Activated CD8-positive, alpha-beta memory T cell treated with anti-CD3 and anti-CD28 coated beads, Interleukin-2, amount 10 ng/mL, durations not matched to agents 7 days and 5 days (primary cell): ENCODE measurements around the gene MYO16. TPM values are rescaled to one million over a fixed set of nuclear protein-coding genes. Genes with fewer than 3 reads are reported as not detected.
"Not testable (repeated sequence)": the region's sequence is repeated elsewhere in the genome, so short reads cannot be mapped to it uniquely, and the experiment has no call there.

Experiments used
- ATAC-seq: fragments of 150-1000 bp; cut with Tn5 transposase; one replicate; pipeline ENCODE4 v1.10.0; 2021; ENCODE audit warnings: moderate library complexity
- CTCF ChIA-PET: fragments of 350-600 bp; sonication (Branson Sonifier 250); formaldehyde crosslinking; loops from one replicate; lab custom pipeline; 2021; ENCODE audit warnings: antibody characterized with exemption; lab: Charles Lee
- DNase-seq: peaks from one replicate; pipeline ENCODE4 v3.0.0-alpha.2; 2020
- H3K27ac Mint-ChIP-seq: one replicate; pipeline ENCODE4 v1.8.0; 2021; ENCODE audit warnings: mild to moderate bottlenecking, mixed read lengths
- H3K27me3 Mint-ChIP-seq: one replicate; pipeline ENCODE4 v1.8.0; 2021; ENCODE audit warnings: mixed read lengths
- H3K36me3 Mint-ChIP-seq: one replicate; pipeline ENCODE4 v1.8.0; 2021; ENCODE audit warnings: mild to moderate bottlenecking, mixed read lengths
- H3K4me1 Mint-ChIP-seq: one replicate; pipeline ENCODE4 v1.8.0; 2021; ENCODE audit warnings: mixed read lengths
- H3K4me3 Mint-ChIP-seq: one replicate; pipeline ENCODE4 v1.8.0; 2021; ENCODE audit warnings: mild to moderate bottlenecking, moderate library complexity, mixed read lengths
- H3K9me3 Mint-ChIP-seq: one replicate; pipeline ENCODE4 v1.8.0; 2022; ENCODE audit warnings: low read depth, mixed read lengths
- total RNA-seq, 2 experiments: library from RNA; stranded (reverse); gene quantifications; one replicate each; pipeline ENCODE4 v1.2.3, GENCODE V29; 2021

Gene MYO16
- total RNA-seq, 2 experiments from 2014 or later, result 0.05 TPM; not detected in 1

DNA sequence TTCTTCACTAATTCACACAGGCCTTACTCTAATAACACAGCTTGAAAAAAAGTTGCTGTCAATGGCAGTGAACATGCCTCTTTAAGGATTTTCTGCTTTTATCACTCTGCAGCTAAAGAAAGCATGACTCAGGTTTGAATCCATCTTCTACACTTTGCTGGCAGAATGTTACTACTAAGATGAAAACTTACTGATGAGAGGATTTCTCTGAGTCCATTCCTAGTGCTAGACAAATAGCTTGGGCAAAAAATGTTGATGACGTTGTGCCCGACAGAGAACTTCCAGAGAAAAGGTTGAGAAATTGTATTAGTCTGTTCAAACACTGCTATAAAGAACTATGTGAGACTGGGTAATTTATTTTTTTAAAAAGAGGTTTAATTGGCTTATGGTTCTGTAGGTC is 585.0 kb downstream of the MYO16 start:
- CTCF ChIA-PET, result no interaction called here
- ATAC-seq, result no peak

GRCh38 chr13:109215377-109215776 is 586.0 kb downstream of the MYO16 start:
- Mint-ChIP-seq H3K4me3 (no peak overlapping the region), H3K36me3 (no peaks in the 10 kb centered on the region), H3K4me1 (no peaks in the 10 kb centered on the region), H3K9me3 (no peaks in the 10 kb centered on the region), H3K27ac (no peak overlapping the region), H3K27me3 (no peaks in the 10 kb centered on the region)
- no peak for ATAC-seq
- CTCF ChIA-PET, result no interaction called here
- DNase-seq, result no peak

More for the DNA sequence above, 585.0 kb downstream of the MYO16 start:
- Mint-ChIP-seq H3K27me3 (no peaks in the 10 kb centered on the region), H3K4me3 (no peak overlapping the region), H3K9me3 (no peaks in the 10 kb centered on the region), H3K36me3 (no peaks in the 10 kb centered on the region), H3K4me1 (no peaks in the 10 kb centered on the region), H3K27ac (no peak overlapping the region)
- no peak for DNase-seq

- H3K27ac Mint-ChIP-seq, H3K4me1 Mint-ChIP-seq, CTCF ChIA-PET, H3K4me3 Mint-ChIP-seq, ATAC-seq, H3K27me3 Mint-ChIP-seq, H3K36me3 Mint-ChIP-seq, H3K9me3 Mint-ChIP-seq, DNase-seq: not testable (repeated sequence)
Observed at GRCh38 chr13:109217510-109217909, 588.1 kb downstream of the MYO16 start.

DNA sequence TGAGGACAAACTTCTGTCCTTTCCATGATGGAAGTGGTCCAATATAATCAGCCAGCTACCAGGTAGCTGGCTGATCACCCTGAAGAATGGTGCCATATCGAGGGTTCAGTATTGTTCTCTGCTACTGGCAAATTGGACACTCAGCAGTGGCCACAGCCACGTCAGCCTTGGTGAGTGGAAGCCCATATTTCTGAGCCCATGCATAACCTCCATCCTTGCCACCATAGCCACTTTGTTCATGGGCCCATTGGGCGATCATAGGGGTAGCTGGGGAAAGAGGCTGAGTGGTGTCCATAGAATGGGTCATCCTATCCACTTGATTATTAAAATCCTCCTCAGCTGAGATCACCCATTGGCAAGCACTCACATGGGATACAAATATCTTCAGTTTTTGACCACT is 591.2 kb downstream of the MYO16 start:
- Mint-ChIP-seq H3K4me3 (no peak overlapping the region), H3K27ac (no peak overlapping the region), H3K4me1 (no peaks in the 10 kb centered on the region), H3K36me3 (no peaks in the 10 kb centered on the region), H3K27me3 (no peaks in the 10 kb centered on the region), H3K9me3 (no peaks in the 10 kb centered on the region)
- CTCF ChIA-PET, result no interaction called here
- no peak for ATAC-seq
- DNase-seq, result no peak

- CTCF ChIA-PET, result no interaction called here
- DNase-seq, result no peak
- no peaks in the 10 kb centered on the region for H3K27me3 Mint-ChIP-seq
- no peaks in the 10 kb centered on the region for H3K36me3 Mint-ChIP-seq
- H3K4me3 Mint-ChIP-seq, result no peak overlapping the region
- H3K4me1 Mint-ChIP-seq, result no peaks in the 10 kb centered on the region
- no peak for ATAC-seq
- H3K9me3 Mint-ChIP-seq, result no peaks in the 10 kb centered on the region
- no peak overlapping the region for H3K27ac Mint-ChIP-seq
Observed at GRCh38 chr13:109224033-109224432, 594.6 kb downstream of the MYO16 start.

GRCh38 chr13:109226631-109227030 is 597.2 kb downstream of the MYO16 start:
- no peak overlapping the region for H3K4me3 Mint-ChIP-seq
- CTCF ChIA-PET, result no interaction called here
- peaks cover 5% of the 10 kb centered on the region for H3K9me3 Mint-ChIP-seq
- ATAC-seq (no peak), DNase-seq (no peak)
- no peak overlapping the region for H3K27ac Mint-ChIP-seq
- H3K4me1 Mint-ChIP-seq, result no peaks in the 10 kb centered on the region
- no peaks in the 10 kb centered on the region for H3K36me3 Mint-ChIP-seq
- no peaks in the 10 kb centered on the region for H3K27me3 Mint-ChIP-seq

DNA sequence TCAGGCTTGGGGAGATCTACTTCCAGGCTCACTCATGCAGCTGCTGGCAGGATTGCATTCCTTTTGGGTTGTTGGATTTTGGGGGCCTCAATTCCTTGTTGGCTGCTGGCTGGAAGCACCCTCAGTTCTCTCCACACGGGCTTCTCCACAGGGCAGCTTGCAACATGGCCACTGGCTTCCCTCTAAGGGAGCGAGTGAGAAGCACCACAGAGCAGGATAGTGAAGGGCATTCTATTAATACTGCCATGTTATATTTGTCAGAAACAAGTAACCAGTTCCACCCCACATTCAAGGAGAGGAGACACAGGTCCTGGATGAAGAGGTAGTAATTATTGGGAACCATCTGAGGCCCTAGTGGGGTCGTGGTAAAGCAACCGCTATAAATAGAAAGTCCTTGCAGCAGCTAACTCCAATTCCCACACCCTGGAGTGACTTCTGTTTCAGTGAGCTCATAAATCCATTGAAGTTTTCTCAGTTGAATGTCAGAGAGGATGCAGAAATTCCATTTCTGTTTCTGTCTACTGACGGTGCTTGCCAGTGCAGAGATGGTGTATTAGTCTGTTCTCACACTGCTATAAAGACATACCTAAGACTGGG is 598.0 kb downstream of the MYO16 start:
- no peak for DNase-seq
- ATAC-seq, result no peak
- no peaks in the 10 kb centered on the region for H3K36me3 Mint-ChIP-seq

DNA sequence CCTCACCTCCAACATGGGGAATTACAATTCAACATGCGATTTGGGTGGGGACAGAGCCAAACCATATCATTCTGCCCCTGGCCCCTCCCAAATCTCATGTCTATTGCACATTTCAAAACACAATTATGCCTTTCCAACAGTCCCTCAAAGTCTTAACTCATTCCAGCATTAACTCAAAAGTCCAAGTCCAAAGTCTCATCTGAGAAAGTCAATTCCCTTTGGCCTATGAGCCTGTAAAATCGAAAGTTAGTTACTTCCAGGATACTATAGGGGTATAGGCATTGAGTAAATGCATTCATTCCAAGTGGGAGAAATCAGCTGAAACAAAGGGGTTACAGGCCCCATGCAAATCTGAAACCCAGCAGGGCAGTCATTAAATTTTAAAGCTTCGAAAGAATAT is 598.8 kb downstream of the MYO16 start:
- Mint-ChIP-seq H3K4me3 (no peak overlapping the region), H3K27me3 (no peaks in the 10 kb centered on the region), H3K36me3 (no peaks in the 10 kb centered on the region), H3K4me1 (no peaks in the 10 kb centered on the region), H3K27ac (no peak overlapping the region), H3K9me3 (peaks cover 5% of the 10 kb centered on the region)
- ATAC-seq, result no peak
- no peak for DNase-seq
- CTCF ChIA-PET, result interaction anchor here (1.7 kb wide), 1 partner anchor 20 kb away, joined by 3 read pairs; no protein-coding TSS in a partner anchor

More for the DNA sequence above, 598.0 kb downstream of the MYO16 start:
- CTCF ChIA-PET, result no interaction called here
- Mint-ChIP-seq H3K4me3 (no peak overlapping the region), H3K27me3 (no peaks in the 10 kb centered on the region), H3K27ac (no peak overlapping the region), H3K4me1 (no peaks in the 10 kb centered on the region), H3K9me3 (peaks cover 5% of the 10 kb centered on the region)

DNA sequence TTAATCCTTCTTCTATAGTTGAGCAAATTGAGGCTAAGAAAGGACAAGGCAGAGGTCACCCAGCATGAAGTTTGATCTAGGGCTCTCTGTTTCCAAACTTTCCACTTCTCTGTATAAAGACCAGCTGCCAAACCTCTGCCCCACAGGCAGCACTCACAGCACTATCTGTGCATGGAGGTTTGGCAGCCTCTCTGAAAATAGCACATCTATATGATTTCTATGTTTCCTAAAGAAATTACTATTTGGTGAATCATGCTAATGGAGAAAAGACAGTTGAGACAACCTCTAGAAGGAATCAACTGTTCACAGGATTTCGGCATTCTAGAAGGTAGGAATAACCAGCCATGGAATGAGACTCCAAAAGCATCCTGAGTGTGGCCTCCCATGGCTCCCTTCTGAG is 602.5 kb downstream of the MYO16 start:
- Mint-ChIP-seq H3K27ac (no peak overlapping the region), H3K4me3 (no peak overlapping the region), H3K27me3 (no peaks in the 10 kb centered on the region), H3K36me3 (no peaks in the 10 kb centered on the region), H3K9me3 (peaks cover 5% of the 10 kb centered on the region), H3K4me1 (no peaks in the 10 kb centered on the region)
- CTCF ChIA-PET, result no interaction called here
- DNase-seq (no peak), ATAC-seq (no peak)

DNA sequence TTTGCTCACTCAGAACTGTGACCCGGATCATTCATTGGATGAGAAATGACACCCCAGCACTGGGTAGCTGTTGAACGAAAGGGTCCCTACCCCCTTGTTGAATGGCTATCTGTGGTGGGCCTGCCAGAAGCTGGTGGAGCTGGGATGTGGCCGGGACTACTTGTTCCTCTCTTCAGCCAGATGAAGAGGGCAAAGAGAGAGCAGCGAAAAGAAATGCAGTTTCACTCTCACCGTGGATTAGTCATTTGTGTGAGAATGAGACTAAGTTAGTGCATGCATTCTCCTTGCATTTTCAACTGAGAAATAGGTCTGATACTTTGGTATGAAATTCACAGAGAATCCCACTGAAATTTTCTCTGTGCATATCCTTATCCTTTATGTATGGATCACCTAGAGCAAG is 603.9 kb downstream of the MYO16 start:
- CTCF ChIA-PET, result no interaction called here
- DNase-seq (no peak), ATAC-seq (no peak)
- Mint-ChIP-seq H3K4me3 (no peak overlapping the region), H3K36me3 (no peaks in the 10 kb centered on the region), H3K27ac (no peak overlapping the region), H3K27me3 (no peaks in the 10 kb centered on the region), H3K9me3 (peaks cover 5% of the 10 kb centered on the region), H3K4me1 (no peaks in the 10 kb centered on the region)

GRCh38 chr13:109235901-109236300 is 606.5 kb downstream of the MYO16 start:
- Mint-ChIP-seq H3K4me1 (no peaks in the 10 kb centered on the region), H3K4me3 (no peak overlapping the region), H3K9me3 (no peaks in the 10 kb centered on the region), H3K27ac (no peak overlapping the region), H3K36me3 (no peaks in the 10 kb centered on the region), H3K27me3 (no peaks in the 10 kb centered on the region)
- no peak for ATAC-seq
- CTCF ChIA-PET, result no interaction called here
- no peak for DNase-seq

GRCh38 chr13:109241160-109241559 is 611.7 kb downstream of the MYO16 start:
- Mint-ChIP-seq H3K9me3 (no peaks in the 10 kb centered on the region), H3K4me3 (no peak overlapping the region), H3K36me3 (no peaks in the 10 kb centered on the region), H3K27ac (no peak overlapping the region), H3K27me3 (no peaks in the 10 kb centered on the region), H3K4me1 (no peaks in the 10 kb centered on the region)
- ATAC-seq (no peak), DNase-seq (no peak)
- CTCF ChIA-PET, result no interaction called here

DNA sequence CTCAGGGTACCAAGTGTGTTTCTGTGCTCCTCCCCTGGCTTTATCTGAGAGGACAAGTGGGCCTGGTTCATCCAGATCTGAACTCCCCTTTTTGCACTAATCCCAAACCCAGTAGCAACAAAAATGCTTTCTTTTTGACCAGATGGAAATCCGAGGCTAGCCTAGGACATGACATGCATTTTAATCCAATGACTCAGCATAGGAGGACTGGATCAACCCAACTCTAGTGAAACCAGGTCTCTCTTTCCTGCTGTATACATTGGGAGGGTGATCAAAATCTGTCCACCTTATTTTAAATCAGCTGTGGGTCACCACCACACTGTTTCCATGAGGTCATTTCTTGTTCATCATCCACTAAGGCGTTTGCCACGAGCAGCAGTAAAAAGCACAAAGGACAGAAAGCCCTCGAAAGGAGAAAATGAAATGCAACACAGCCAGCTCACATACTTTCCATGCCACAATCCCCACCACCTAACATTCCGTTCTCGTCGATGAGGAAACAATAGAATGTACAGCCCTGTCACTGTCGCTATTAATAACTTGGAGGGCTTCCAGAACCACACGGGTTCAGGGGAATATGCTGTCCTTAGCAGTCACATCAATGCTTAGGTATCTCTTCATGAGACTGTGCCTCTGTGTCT is 614.0 kb downstream of the MYO16 start:
- Mint-ChIP-seq H3K4me1 (no peaks in the 10 kb centered on the region), H3K9me3 (no peaks in the 10 kb centered on the region), H3K4me3 (no peak overlapping the region), H3K27ac (no peak overlapping the region), H3K36me3 (no peaks in the 10 kb centered on the region), H3K27me3 (no peaks in the 10 kb centered on the region)
- no peak for DNase-seq
- ATAC-seq, result no peak
- CTCF ChIA-PET, result no interaction called here

GRCh38 chr13:109244566-109244965 is 615.2 kb downstream of the MYO16 start:
- no peak for DNase-seq
- Mint-ChIP-seq H3K4me1 (no peaks in the 10 kb centered on the region), H3K27ac (no peak overlapping the region), H3K4me3 (no peak overlapping the region), H3K27me3 (no peaks in the 10 kb centered on the region), H3K36me3 (no peaks in the 10 kb centered on the region), H3K9me3 (no peaks in the 10 kb centered on the region)
- CTCF ChIA-PET, result no interaction called here
- no peak for ATAC-seq
